HG03378 (cell line): ENCODE data around the gene CGA.
"Not testable (repeated sequence)": the region's sequence is repeated elsewhere in the genome, so short reads cannot be mapped to it uniquely, and the experiment has no call there.

Source experiments
- ATAC-seq: cut with Tn5 transposase; IDR thresholded peaks from one replicate; pipeline ENCODE4 v1.9.1; 2021; ENCODE audit warnings: mild to moderate bottlenecking, moderate library complexity; ENCODE audit not compliant: unreplicated experiment

Gene CGA

DNA sequence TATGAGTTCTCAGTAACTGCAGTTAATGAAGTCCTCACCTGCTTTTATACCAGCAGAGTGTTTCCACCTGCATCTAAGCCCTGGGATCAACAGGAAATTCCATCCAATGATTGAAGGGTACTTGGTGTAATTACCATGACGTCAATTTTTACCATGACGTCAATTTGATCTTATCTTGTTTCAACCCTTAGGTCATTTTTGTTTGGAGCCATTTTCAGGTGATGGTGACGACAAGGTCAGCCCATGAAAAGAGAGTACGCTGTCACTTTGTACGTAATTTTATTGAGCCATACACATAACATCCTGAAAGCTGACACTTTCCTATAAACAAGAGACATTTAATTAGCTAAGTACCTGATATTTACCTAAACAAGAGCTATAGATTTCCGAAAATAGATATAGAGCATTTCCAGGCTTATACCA, at the start of gene CGA:
CGA (minus strand) TSS at position 20 of the 423 bp plus-strand sequence. CDS start 6,906 bp downstream, outside the sequence.
- ATAC-seq: no peak

DNA sequence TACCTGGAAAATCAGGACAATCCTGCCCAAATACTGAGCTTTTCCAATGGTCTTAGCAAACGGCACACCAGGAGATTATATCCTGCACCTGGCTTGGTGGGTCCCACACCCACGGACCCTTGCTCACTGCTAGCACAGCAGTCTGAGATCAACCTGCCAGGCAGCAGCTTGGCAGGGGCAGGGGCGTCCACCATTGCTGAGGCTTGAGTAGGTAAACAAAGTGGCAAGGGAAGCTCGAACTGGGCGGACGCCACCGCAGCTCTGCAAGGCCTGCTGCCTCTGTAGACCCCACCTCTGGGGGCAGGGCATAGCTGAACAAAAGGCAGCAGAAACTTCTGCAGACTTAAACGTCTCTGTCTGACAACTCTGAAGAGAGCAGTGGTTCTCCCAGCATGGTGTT, 45.0 kb upstream of the CGA start:
- not testable (repeated sequence) for ATAC-seq

DNA sequence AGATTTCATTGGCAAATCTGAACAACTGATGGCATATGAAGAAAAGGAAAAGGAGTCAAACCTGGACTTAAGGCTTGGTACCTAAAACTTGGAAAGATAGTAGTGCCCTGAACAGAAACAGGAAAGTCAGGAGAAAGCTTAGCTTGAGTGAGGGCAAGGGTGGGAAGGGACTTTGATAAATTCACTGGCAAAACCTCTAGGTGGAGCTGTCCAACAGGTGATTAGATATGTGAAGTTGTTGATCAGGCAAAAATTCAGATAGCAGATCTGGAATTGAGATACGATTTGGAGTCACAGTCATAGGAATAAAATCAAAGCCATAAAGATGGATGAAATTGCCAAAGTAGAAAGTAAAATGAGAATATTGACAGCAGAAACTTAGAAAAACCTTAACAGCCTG, 44.3 kb upstream of the CGA start:
- ATAC-seq: peak; percentile 76

DNA sequence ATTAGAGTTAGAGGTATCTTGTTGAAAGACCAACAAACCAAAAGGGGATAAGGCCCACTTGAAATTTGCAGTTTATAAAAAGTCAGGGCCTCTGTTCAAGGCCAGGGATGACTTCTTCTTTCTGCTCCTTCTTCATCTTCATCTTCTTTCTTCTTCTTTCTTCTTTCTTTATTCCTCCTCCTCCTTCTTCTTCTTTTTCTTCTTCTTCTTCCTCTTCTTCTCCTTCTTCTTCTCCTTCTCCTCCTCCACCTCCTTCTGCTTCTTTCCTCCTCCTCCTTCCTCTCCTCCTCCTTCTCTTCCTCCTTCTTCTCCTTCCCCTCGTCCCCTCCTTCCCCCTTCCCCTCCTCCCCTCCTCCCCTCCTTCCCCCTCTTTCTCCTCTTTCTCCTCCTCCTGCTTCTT, 42.1 kb upstream of the CGA start:
- ATAC-seq: no peak

DNA sequence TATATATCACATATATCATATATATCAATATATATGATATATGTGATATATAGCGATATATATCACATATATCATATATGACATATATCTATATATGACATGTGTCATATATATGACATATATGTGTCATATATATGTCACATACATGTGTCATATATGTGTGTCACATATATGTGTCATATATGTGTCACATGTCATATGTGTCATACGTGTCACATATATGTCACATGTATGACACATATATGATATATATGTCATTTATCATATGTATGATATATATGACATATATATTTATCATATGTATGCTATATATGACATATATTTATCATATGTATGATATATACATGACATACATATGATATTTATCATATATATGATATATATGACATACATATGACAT, 32.8 kb upstream of the CGA start:
- no peak for ATAC-seq

DNA sequence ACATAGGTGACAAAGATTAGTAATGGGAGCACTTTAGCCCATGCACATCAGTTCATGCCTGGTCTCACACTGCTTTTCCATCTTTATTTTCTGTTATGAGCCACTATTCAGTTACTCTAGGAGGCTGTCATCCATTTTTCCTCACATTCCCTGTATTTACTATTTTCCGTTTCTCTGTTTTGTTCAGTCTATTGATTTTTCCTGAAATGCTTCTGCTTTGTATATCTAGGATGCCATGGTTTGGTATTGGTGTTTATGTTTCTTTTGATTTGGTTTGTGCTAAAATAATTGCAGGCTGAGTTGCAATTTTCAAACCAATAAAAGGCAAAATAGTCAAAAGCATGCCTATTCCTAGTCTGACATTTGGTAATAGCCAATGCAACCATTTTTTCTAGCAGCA, 31.6 kb upstream of the CGA start:
- ATAC-seq: no peak

DNA sequence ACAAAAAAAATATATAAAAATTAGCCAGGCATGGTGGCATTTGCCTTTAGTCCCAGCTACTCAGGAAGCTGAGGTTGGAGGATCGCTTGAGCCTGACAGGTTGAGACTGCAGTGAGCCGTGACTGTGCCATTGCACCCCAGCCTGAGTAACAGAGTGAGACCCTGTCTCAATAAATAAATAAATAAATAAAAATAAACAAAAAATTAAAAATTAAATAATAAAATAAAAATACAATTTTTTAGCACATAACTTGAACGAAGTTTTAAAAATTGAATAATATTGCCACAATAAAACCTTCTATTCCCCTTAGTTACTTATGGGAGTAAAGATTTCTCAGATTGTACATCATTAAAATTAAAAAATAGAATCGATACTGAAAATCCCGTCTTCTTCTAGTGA, 29.2 kb upstream of the CGA start:
- ATAC-seq: no peak

DNA sequence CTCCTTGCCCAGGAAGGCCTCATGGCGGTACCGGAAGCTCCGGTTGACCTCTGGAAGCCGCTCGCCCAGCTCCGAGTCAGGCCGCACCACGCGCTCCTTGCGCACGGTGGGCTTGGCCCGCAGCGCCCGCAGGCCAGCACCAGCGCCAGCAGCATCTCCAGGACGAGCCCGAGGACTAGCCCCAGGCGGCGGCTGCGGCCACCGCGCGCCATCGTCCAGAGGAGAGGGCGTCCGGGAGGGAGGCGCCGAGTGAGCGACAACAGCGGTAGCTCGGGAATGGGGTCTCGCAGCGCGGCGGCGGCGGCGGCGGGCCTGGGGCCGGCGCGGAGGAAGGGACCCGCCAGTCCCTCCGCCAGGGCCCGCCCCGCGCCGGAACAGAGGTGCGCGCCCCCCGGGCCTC, 27.6 kb upstream of the CGA start:
- no peak for ATAC-seq

DNA sequence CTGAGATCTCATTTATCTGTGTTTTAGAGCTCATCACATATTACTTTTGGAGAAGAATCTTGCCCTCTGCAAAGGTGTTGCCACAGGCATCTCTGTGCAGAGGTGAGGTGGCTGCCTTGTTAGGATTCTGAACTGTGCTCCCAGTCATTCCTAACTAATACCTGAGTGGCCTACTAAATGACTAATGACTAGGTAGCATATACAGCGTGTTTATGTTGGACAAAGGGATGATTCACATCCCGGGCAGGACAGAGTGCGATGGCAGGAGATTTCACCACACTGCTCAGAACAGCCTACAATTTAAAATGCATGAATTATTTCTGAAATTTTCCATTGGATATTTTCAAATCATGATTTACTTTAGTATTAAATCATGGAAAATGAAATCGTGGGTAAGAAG, 23.1 kb upstream of the CGA start:
- no peak for ATAC-seq

DNA sequence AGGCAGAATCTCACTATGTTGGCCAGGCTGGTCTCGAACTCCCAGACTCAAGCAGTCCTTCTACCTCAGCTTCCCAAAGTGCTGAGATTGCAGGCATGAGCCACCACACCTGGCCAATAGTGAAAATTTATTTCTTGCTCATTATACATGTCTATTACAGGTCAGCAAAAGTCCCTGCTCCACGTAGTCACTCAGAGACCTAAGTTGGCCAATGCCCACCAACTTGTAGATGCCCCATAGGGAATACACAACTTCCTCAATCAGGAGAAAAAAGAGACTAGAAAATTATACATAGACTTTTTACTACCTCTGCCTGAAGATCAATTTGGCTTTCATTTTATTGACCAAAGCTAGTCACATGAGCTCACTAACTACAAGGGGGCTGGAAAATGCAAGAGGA, 22.0 kb upstream of the CGA start:
- ATAC-seq: no peak

DNA sequence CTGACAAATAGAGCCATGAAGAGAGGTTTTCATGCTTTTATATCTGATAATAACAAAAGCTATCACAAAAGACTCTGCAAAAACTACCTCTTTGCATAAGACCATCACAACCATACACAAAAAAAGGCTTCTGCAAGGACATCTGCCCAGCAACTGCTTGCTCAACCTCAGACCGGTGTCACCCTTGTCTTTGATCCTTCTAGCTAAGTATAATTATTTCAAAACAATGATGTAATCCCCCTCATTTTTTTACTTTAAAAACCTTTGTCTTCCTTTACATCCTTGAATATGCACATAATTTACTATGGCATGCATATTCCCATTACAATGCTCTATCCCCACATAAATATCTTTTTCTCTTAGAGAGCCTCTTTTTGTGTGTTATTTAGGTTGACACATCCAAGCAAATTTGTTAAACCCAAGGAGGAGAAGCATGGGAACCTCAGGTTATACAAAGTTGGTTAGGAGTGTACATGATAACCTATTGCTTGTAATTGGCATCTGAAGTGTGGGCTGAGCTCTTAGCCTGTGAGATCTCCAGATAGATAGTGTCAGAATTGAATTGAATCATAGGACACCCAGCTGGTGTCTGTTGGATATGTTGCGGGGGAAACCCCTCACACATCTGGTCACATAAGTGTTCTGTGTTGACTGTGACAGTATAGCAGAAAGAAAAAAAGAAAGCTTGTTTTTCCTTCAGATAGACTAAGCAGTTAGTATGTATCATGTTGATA, 20.7 kb upstream of the CGA start:
- ATAC-seq: peak; percentile 98

DNA sequence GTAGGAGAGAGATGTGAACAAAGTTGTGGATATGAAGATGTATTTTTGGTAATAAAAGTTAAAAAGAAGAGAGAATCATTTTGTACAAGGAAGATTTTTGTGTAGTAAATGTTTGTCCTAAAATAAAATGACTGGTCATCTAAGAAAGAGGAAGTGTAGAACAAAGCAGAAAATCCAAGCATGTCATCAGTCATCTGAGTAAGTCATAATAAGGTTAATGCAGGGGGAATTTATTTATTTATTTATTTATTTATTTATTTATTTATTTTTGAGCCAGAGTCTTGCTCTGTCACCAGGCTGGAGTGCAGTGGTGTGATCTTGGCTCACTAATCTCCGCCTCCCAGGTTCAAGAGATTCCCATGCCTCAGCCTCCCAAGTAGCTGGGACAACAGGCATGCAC, 15.7 kb upstream of the CGA start:
- peak; percentile 76 for ATAC-seq

DNA sequence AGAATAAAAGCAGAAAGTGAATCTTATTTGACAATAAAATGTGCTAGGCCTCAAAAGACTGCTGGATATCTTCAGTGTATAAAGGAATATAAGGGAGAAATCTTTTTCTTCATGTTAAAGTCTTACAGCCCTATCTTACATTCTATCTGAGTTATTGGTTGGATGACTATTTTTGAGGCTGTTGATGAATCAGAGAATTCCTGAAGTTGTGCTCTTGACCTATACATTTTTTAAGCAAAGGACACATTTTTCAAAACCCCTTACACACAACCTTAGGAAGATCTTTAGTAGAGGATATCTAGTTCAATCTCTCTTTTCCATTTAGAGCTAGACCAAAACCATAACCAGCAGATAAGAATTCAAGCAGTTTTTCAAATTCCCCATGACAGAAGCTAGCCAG, 10.9 kb upstream of the CGA start:
- no peak for ATAC-seq

DNA sequence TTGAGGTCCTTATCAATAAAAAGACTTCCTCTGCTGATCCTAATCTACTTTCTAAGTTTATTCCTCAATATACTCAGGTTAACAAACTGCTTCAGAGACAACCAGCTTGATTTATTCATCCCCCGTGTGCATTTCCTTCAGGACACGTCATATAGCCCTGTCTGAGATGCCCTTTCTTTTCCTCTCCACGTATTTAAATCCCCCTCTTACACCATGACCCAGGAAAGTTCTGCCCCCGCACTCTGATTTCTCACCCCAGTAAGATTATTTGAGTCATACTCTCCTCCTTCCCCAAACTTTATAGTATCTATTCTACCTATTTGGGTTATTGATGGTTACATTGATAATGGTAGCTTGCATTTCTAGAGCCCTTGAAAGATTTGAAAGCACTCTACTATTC, 9.8 kb upstream of the CGA start:
- ATAC-seq: no peak

DNA sequence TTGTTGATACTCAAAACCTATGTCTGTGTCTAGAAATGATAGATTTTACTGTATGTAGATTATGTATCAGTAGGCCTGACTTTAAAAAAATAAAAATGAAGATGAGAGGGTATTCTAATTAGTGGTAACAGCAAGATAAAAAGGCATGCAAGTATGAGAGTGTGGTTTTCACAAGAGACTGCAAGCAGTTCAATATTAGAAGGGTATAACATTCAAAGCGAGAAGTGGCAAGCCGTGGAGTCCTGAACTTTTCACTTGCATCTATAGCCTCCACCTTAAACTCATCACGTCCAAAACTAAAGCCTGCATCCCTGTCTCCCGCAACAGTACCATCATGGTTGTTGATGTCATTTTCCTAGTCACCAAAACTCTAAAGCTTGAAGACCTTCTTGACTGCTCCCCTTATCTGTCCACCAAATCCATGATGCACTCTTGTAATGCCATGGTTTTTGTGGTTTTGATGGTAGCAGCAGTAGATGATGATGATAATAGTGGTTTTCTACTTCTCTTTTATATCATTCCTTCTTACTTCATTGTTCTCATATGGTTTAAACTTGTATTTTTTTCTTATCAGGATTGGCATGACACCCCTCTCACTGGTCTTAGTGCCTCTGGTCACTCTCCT, 9.2 kb upstream of the CGA start:
- no peak for ATAC-seq

DNA sequence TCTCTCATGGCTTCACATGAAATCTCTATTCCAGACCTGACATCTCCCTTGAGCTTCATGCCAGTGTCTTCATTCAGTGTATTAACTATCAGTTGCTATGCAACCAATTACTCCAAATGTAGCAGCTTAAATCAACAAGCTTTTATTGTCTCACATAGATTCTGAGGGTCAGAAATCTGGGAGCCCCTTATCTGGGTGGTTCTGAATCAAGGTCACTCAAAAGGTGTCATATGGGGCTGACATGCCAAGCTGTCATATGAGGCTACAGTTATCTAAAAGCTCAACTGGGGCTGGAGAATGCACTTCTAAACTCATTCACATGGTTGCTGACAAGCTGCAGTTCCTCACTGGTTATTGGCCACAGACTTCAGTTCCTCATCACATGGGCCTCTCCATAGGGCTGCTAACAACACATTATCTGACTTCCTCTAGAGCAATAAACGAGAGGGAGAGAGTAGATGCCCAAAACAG, 7.3 kb upstream of the CGA start:
- no peak for ATAC-seq

DNA sequence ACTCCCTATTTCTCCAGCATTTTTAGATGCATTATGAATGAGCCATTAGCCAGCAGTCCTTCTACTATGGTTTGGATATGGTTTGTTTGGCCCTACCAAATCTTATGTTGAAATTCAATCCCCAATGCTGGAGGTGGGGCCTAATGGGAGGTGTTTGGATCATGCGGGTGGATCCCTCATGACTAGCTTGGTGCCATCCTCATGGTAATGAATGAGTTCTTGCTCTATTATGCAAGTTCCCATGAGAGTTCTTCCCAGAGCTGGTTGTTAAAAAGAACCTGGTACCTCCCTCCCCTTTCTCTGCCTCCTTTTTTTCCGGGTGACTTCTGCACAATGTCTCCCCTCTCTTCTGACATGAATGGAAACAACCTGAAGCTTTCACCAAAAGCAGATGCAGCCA, 6.2 kb upstream of the CGA start:
- ATAC-seq: no peak

DNA sequence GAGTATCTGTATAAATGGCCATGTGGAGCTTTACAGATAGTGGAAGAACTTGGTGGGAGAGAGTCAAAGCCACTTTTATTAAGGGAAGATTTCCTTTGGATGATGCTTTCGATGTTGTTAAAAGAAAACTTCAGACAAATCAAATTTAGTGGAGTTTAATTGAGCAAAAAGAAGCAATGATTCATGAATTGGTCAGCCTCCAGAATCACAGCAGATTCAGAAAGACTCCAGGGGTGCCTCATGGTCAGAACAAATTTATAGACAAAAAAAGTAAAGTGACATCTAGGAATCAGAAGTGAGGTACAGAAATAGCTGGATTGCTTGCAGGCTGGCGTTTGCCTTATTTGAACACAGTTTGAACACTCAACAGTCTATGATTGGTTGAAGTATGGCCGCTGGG, 5.3 kb upstream of the CGA start:
- no peak for ATAC-seq

DNA sequence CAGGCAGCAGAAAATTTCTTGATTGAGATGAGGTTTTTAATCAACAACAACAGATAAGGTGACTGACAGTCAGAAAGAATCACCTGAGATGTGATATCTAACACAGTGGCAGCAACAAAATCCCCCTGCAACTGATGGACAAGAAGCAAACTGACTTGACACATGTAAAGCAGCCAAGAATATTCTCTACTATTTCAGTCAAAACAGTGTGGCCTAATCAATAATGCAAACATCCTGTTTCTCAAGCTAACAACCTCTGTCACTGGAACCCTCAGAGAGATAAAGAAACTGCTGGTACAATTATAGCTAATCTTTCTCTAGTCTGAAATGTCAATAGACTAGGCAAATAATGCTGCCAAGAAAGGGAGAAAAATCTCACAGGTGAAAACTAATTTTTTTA, 4.6 kb upstream of the CGA start:
- ATAC-seq: peak; percentile 93

DNA sequence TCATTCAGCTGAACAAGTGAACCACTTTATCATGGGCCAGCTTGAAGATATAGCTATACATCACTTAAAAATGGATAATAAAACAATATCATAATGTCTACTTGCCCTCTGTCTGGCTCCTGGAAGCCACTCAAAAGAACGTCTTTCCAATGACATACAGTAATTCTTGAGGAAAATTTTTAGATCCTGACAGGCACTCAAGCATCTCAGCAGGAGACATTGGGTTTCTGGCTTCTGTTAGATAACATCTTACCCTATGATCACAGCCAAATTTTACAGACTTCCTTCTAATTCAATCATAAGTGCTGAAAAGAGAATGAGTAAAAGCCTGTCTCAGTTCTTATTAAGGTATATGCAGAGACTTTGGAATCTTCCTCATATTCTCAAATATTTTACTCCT, 330 bp downstream of the CGA start:
- no peak for ATAC-seq

DNA sequence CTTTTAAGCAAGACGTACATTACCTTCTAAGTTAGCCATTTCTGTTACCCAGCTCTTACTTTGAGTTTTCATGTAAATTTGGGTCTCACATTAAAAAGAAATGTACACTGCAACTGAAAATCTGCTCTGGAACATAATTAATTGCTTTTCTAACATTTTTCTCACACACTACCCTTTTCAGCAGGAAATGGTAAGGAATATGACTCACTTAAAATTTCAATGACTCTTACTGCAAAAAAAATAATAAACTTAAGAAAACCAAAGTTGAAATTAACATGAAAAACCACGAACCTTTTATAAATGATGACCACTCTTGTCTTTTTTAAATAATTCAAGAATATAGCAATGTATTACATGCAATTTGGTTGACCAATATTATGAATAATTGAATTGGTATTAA, 1.3 kb downstream of the CGA start:
- ATAC-seq: no peak

DNA sequence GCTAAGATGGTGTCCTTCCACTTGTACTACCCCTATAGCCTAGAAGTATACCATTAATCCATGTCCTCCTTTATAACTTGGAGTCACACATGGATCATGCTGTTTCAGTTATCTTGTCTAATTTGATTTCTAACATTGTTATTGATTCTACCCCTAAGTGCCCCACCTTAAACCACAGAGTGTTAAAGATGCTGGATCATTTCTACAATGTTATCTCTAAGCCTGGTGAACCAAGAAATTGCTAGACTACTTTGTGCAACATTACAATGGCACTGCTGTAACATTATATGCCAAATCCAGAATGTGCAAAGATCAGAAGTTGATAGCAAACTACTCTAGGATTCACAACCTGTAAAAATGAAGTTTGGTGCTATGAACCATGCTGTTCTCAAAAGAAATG, 1.7 kb downstream of the CGA start:
- no peak for ATAC-seq

DNA sequence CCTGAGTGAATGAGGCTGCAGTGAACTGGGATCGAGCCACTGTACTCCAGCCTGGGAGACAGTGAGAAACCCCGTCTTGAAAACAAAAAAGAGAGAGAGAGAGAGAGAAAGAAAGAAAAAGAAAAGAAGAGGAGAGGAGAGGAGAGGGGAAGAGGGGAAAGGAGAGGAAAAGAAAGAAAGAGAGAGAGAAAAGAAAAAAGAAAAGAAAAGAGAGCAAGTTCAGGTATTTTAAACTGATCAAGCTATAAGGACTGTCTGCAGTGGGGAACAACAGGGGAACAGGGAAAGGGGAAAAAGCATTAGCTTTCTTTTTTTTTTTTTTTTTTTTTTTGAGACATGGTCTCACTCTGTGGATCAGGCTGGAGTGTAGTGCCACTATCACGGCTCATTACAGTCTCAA, 2.5 kb downstream of the CGA start:
- ATAC-seq: no peak
